Rectal smooth muscle tissue (tissue), 1 donor: Measurements from ENCODE around the gene CCNI.
"Not testable (repeated sequence)": the region's sequence is repeated elsewhere in the genome, so short reads cannot be mapped to it uniquely, and the experiment has no call there.

Source experiments
- H3K27ac ChIP-seq: one replicate; pipeline ENCODE4 v1.7.0; 2013; ENCODE audit warnings: low read depth, low read length, inconsistent platforms
- H3K27me3 ChIP-seq: one replicate; pipeline ENCODE4 v1.7.0; 2013; ENCODE audit warnings: low read length; ENCODE audit not compliant: control insufficient read depth, insufficient read depth
- H3K36me3 ChIP-seq: one replicate; pipeline ENCODE4 v1.7.0; 2013; ENCODE audit warnings: low read length; ENCODE audit not compliant: control insufficient read depth, insufficient read depth
- H3K4me1 ChIP-seq: one replicate; pipeline ENCODE4 v1.7.0; 2013; ENCODE audit warnings: low read length; ENCODE audit not compliant: control insufficient read depth, insufficient read depth
- H3K4me3 ChIP-seq: one replicate; pipeline ENCODE4 v1.7.0; 2013; ENCODE audit warnings: low read length
- H3K9ac ChIP-seq: one replicate; pipeline ENCODE4 v1.7.0; 2013; ENCODE audit warnings: low read length

Gene CCNI

GRCh38 chr4:77100234-77100633 is 24.4 kb upstream of the CCNI start:
- Histone ChIP-seq H3K36me3 (no peaks in the 10 kb centered on the region), H3K27ac (no peak overlapping the region)

DNA sequence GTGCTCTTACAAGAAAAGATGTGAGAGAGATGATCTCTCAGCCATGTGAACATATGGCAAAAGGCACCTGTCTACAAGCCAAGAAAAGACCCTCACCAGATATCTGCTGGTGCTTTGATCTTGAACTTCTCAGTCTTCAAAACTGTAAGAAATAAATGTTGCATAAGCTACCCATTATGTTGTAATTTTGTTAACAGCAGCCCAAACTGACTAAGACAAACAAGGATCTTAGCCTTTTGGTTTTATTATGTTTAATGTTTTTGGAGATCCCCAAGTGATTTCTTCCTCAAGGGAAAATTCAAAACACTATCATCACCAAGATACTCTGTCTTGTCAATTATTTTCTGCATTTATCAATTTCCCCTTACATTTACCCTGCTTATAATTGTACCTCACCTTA is 21.8 kb upstream of the CCNI start:
- Histone ChIP-seq H3K27me3 (no peaks in the 10 kb centered on the region), H3K27ac (no peak overlapping the region), H3K36me3 (no peaks in the 10 kb centered on the region), H3K4me1 (no peaks in the 10 kb centered on the region), H3K4me3 (no peak overlapping the region), H3K9ac (no peak overlapping the region)

More at GRCh38 chr4:77100234-77100633, 24.4 kb upstream of the CCNI start:
- no peak overlapping the region for H3K4me3 ChIP-seq
- no peaks in the 10 kb centered on the region for H3K27me3 ChIP-seq
- peaks cover 5% of the 10 kb centered on the region for H3K4me1 ChIP-seq
- no peak overlapping the region for H3K9ac ChIP-seq

DNA sequence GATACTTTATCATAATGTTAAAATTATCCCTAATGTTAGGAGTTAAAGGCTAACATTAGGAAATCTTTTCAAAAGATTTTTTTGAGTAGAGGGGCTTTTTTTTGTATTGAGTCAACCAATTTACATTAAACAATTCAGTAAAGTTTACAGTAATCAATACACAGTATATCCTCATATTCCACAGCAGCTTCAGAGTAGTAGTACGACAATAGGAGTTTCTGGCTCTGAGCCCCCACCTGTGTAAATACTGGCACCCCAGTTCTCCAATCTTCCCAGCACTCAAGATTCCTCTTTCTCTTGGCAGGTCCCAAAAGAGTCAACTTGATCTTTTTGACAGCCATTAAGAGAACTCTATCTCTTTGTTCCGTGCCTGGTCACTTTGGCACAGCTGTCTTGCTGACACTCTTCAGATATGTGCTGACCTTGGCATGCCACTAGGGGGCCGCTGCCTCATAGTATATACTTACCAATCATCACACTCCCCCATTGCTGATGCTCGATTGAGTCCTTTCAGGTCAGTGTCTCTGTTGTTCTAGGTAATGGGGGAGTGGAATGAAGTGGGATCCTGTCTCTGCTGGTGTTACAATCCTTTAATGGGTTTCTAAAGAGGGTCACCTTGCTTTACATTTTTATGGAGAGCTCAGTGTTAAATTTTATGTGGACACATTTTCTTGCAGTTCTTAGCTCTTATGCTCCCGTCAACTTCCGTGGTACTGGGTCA is 19.5 kb upstream of the CCNI start:
- no peak overlapping the region for H3K4me3 ChIP-seq
- no peaks in the 10 kb centered on the region for H3K4me1 ChIP-seq
- no peak overlapping the region for H3K27ac ChIP-seq
- H3K9ac ChIP-seq = no peak overlapping the region
- no peaks in the 10 kb centered on the region for H3K27me3 ChIP-seq
- H3K36me3 ChIP-seq = no peaks in the 10 kb centered on the region

- Histone ChIP-seq H3K27me3 (no peaks in the 10 kb centered on the region), H3K9ac (no peak overlapping the region), H3K4me1 (no peaks in the 10 kb centered on the region), H3K27ac (no peak overlapping the region), H3K4me3 (no peak overlapping the region), H3K36me3 (no peaks in the 10 kb centered on the region)
These were observed 18.7 kb upstream of the CCNI start for GRCh38 chr4:77094496-77094895.

GRCh38 chr4:77093401-77093800 is 17.6 kb upstream of the CCNI start:
- Histone ChIP-seq H3K4me1 (no peaks in the 10 kb centered on the region), H3K4me3 (no peak overlapping the region), H3K36me3 (no peaks in the 10 kb centered on the region), H3K27ac (no peak overlapping the region), H3K27me3 (no peaks in the 10 kb centered on the region), H3K9ac (no peak overlapping the region)

DNA sequence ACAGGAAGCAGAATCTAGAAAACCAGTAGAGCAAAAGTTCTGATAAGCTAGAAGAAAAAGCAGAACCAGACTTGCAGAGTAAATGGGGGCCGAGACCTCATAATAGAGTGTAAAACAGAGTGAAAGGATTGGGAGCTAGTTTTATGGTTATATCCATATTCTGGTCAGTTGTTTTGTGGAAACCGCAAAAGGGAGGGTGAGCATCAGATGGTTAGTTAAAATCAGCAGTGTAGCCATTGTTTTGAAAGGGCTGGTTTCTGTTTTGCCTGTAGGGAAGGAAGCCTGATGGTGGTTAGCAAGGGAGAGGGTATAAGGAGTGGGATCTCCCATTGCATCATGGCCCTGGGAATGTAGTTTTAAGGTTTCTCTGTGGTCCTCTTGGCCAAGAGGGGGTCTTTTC is 17.2 kb upstream of the CCNI start:
- no peak overlapping the region for H3K4me3 ChIP-seq
- H3K27ac ChIP-seq = no peak overlapping the region
- no peaks in the 10 kb centered on the region for H3K4me1 ChIP-seq
- H3K36me3 ChIP-seq = no peaks in the 10 kb centered on the region
- H3K27me3 ChIP-seq = no peaks in the 10 kb centered on the region
- H3K9ac ChIP-seq = no peak overlapping the region

GRCh38 chr4:77089866-77090265 is 14.1 kb upstream of the CCNI start:
- Histone ChIP-seq H3K9ac (no peak overlapping the region), H3K27ac (no peak overlapping the region), H3K36me3 (no peaks in the 10 kb centered on the region), H3K27me3 (no peaks in the 10 kb centered on the region), H3K4me1 (no peaks in the 10 kb centered on the region), H3K4me3 (no peak overlapping the region)

DNA sequence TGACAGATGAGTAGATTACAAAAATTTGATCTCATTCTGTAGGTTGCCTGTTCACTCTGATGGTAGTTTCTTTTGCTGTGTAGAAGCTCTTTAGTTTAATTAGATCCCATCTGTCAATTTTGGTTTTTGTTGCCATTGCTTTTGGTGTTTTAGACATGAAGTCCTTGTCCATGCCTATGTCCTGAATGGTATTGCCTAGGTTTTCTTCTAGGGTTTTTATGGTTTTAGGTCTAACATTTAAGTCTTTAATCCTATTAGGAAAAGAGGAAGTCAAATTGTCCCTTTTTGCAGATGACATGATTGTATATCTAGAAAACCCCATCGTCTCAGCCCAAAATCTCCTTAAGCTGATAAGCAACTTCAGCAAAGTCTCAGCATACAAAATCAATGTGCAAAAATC is 11.2 kb upstream of the CCNI start:
- H3K36me3 ChIP-seq, H3K27me3 ChIP-seq, H3K27ac ChIP-seq, H3K9ac ChIP-seq, H3K4me3 ChIP-seq, H3K4me1 ChIP-seq: not testable (repeated sequence)

DNA sequence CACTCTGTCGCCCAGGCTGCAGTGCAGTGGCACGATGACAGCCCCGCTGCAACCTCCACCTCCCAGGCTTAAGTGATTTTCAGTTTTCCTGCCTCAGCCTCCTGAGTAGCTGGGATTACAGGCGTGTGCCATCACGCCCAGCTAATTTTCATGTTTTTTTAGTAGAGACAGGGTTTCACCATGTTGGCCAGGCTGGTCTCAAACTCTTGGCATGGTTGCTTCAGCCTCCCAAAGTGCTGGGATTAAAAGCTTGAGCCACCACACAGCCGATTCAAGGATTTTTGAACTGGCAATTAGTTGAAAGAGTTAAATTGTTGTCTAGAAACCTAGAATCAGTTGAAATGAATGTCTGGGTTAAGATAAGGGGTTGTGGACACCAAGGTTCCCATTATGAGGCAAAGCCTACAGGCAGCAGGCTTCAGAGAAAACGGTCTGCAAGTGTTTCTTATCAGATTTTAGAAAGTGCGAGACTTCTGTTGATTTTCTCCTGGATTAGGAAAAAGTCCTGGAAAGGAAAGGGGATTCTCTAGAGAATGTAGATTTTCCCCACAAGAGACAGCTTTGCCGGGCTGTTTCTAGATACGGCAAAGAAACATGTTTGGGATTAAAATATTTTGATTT is 8.3 kb upstream of the CCNI start:
- Histone ChIP-seq H3K27me3 (no peaks in the 10 kb centered on the region), H3K4me3 (no peak overlapping the region), H3K36me3 (no peaks in the 10 kb centered on the region), H3K9ac (no peak overlapping the region), H3K4me1 (no peaks in the 10 kb centered on the region), H3K27ac (no peak overlapping the region)

DNA sequence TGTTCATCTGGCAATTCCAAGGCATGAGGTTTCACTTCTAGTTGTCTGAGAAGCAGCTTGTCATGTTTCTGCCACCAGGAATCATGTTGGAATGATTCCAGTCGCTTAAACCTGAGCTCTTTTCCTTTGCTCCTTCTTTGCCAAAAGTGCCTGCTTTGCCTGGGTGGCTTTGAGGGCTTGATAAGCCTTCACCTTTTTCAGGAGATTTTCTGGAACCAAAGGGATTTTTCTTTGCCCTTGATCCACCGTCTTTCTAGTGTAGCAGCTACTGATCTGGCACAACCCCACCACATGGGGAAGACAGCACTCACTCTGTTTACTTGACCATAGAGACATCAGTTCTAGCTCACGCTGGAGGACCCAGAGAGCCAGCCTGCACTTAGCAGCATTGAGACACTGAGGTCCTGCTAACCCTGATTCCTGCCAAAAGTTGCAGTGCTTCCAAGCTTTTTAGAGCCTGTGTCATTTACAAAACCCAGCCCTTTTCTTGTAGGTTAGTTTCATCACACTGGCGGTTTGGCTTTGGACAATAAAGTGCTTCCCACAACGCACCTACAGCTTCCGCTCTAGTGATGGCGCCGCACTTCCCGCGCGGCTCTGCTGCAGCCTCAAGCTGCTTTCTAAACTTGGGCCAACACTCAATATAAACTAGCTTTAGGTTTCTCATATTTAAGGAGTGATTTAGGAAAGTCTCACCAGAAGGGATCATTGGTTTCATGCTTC is 7.3 kb upstream of the CCNI start:
- Histone ChIP-seq H3K27me3 (no peaks in the 10 kb centered on the region), H3K9ac (no peak overlapping the region), H3K27ac (no peak overlapping the region), H3K4me3 (no peak overlapping the region), H3K36me3 (no peaks in the 10 kb centered on the region), H3K4me1 (no peaks in the 10 kb centered on the region)

DNA sequence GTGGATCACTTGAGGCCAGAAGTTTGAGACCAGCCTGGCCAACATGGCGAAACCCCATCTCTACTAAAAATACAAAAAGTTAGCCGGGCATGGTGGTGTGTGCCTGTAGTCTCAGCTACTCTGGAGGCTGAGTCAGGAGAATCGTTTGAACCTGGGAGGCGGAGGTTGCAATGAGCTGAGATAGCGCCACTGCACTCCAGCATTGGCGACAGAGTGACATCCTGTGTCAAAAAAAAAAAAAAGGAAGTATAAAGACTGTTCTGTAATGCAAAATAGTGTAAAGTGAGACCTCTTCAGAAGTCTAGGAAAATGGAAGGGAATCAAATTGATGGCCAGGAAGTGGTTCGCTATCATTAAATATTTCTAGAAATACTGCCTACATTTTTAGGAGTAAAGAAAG is 5.0 kb upstream of the CCNI start:
- H3K27me3 ChIP-seq, H3K27ac ChIP-seq, H3K9ac ChIP-seq, H3K4me3 ChIP-seq, H3K36me3 ChIP-seq, H3K4me1 ChIP-seq: not testable (repeated sequence)

- Histone ChIP-seq H3K27me3 (no peaks in the 10 kb centered on the region), H3K36me3 (no peaks in the 10 kb centered on the region), H3K9ac (no peak overlapping the region), H3K4me3 (no peak overlapping the region), H3K4me1 (no peaks in the 10 kb centered on the region), H3K27ac (no peak overlapping the region)
These were observed 3.5 kb upstream of the CCNI start for GRCh38 chr4:77079281-77079680.

- H3K4me3 ChIP-seq = no peak overlapping the region
- no peak overlapping the region for H3K27ac ChIP-seq
- H3K27me3 ChIP-seq = no peaks in the 10 kb centered on the region
- no peaks in the 10 kb centered on the region for H3K36me3 ChIP-seq
- no peak overlapping the region for H3K9ac ChIP-seq
- H3K4me1 ChIP-seq = no peaks in the 10 kb centered on the region
These were observed 2.6 kb upstream of the CCNI start for GRCh38 chr4:77078401-77078800.
